Astrocyte (in vitro differentiated cells and primary cell): ENCODE data around the gene PTPRN2. TPM values are rescaled to one million over a fixed set of nuclear protein-coding genes. Genes with fewer than 3 reads are reported as not detected.

Experiments
- DNase-seq: peaks from one replicate; pipeline ENCODE4 v3.0.0-alpha.2; 2010; ENCODE audit warnings: low read depth
- FAIRE-seq: peaks from 2 replicates; lab custom pipeline; 2011; peaks lifted over from hg19 to GRCh38; lab: Jason Lieb, UNC
- H2AFZ ChIP-seq: 2 replicates; pipeline ENCODE4 v1.6.0; 2012; ENCODE audit warnings: low read depth, low read length, inconsistent platforms
- H3K27ac ChIP-seq: 2 replicates; pipeline ENCODE4 v1.5.1; 2011; ENCODE audit warnings: low read depth, low read length, inconsistent platforms
- H3K27me3 ChIP-seq: 2 replicates; pipeline ENCODE4 v1.6.0; 2011; ENCODE audit warnings: low read length, inconsistent platforms; ENCODE audit not compliant: insufficient read depth
- H3K36me3 ChIP-seq: 2 replicates; pipeline ENCODE4 v1.5.1; 2011; ENCODE audit warnings: low read length, inconsistent platforms; ENCODE audit not compliant: insufficient read depth
- H3K4me1 ChIP-seq: 2 replicates; pipeline ENCODE4 v1.5.1; 2011; ENCODE audit warnings: low read length, inconsistent platforms; ENCODE audit not compliant: insufficient read depth
- H3K4me2 ChIP-seq: 2 replicates; pipeline ENCODE4 v1.6.0; 2012; ENCODE audit warnings: low read length, inconsistent platforms
- H3K4me3 ChIP-seq: 2 replicates; pipeline ENCODE4 v1.5.1; 2011; ENCODE audit warnings: low read depth, mild to moderate bottlenecking, low read length, inconsistent platforms; ENCODE audit not compliant: insufficient read depth
- H3K79me2 ChIP-seq: 2 replicates; pipeline ENCODE4 v1.6.0; 2012; ENCODE audit warnings: mild to moderate bottlenecking, low read length, inconsistent platforms; ENCODE audit not compliant: insufficient read depth
- H3K9ac ChIP-seq: 2 replicates; pipeline ENCODE4 v1.6.0; 2012; ENCODE audit warnings: mild to moderate bottlenecking, low read length, inconsistent platforms
- H3K9me3 ChIP-seq: 2 replicates; pipeline ENCODE4 v1.5.1; 2012; ENCODE audit warnings: low read depth, mild to moderate bottlenecking, low read length, inconsistent platforms; ENCODE audit not compliant: insufficient read depth
- H4K20me1 ChIP-seq: 2 replicates; pipeline ENCODE4 v1.6.0; 2012; ENCODE audit warnings: low read length, inconsistent platforms; ENCODE audit not compliant: insufficient read depth
- H3K27ac Mint-ChIP-seq: one replicate; pipeline ENCODE4 v1.8.0; 2021; ENCODE audit warnings: mild to moderate bottlenecking, mixed read lengths; ENCODE audit not compliant: unreplicated experiment
- H3K27me3 Mint-ChIP-seq: one replicate; pipeline ENCODE4 v1.8.0; 2021; ENCODE audit warnings: low read depth, mixed read lengths; ENCODE audit not compliant: unreplicated experiment
- H3K36me3 Mint-ChIP-seq: one replicate; pipeline ENCODE4 v1.8.0; 2021; ENCODE audit warnings: low read depth, mixed read lengths; ENCODE audit not compliant: unreplicated experiment
- H3K4me1 Mint-ChIP-seq: one replicate; pipeline ENCODE4 v1.8.0; 2021; ENCODE audit warnings: low read depth, mixed read lengths; ENCODE audit not compliant: unreplicated experiment
- H3K4me3 Mint-ChIP-seq: one replicate; pipeline ENCODE4 v1.8.0; 2021; ENCODE audit warnings: mild to moderate bottlenecking, moderate library complexity, mixed read lengths; ENCODE audit not compliant: unreplicated experiment
- H3K9me3 Mint-ChIP-seq: one replicate; pipeline ENCODE4 v1.8.0; 2021; ENCODE audit warnings: mild to moderate bottlenecking, mixed read lengths; ENCODE audit not compliant: unreplicated experiment
- EZH2 ChIP-seq: IDR thresholded peaks from 2 replicates; pipeline ENCODE4 v1.6.1; 2012; ENCODE audit warnings: mild to moderate bottlenecking, low read length, inconsistent platforms; ENCODE audit not compliant: insufficient read depth
- total RNA-seq: library from RNA; stranded (reverse); gene quantifications from 2 replicates; pipeline ENCODE4 v1.2.1, GENCODE V29; 2021
- TF ChIP-seq, protein P1 (sequence below): IDR thresholded peaks from 2 replicates; pipeline ENCODE4 v1.5.1; 2011; ENCODE audit warnings: low read depth, mild to moderate bottlenecking, inconsistent platforms, low read length, moderate library complexity; ENCODE audit not compliant: insufficient read depth

Gene PTPRN2
- total RNA-seq, 1 donor from 2014 or later = 0.09 TPM

DNA sequence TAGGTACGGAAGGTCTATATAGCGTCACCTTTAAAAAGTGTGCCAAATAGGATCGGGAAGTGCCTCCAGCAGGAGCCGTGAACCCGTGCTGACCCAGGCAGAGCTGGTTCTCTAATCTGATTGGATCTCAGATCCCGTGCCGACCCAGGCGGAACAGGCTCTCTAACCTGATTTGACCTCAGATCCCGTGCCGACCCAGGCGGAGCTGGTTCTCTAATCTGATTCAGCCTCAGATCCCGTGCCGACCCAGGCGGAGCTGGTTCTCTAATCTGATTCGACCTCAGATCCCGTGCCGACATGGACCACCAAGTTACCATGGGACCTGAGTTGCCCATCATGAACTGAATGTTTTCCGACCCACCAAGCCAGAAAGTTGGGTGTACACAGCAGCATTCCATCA, 463.9 kb downstream of the PTPRN2 start:
- no peak overlapping the region for H3K4me2 ChIP-seq
- H3K79me2 ChIP-seq = no peaks in the 10 kb centered on the region
- H3K4me3 ChIP-seq = no peak overlapping the region
- Mint-ChIP-seq H3K4me3 (no peak overlapping the region), H3K9me3 (peaks cover 27% of the 10 kb centered on the region), H3K4me1 (no peaks in the 10 kb centered on the region), H3K27me3 (no peaks in the 10 kb centered on the region), H3K27ac (no peak overlapping the region), H3K36me3 (no peaks in the 10 kb centered on the region)
- TF ChIP-seq EZH2 = no peak
- TF ChIP-seq, protein P1, sequence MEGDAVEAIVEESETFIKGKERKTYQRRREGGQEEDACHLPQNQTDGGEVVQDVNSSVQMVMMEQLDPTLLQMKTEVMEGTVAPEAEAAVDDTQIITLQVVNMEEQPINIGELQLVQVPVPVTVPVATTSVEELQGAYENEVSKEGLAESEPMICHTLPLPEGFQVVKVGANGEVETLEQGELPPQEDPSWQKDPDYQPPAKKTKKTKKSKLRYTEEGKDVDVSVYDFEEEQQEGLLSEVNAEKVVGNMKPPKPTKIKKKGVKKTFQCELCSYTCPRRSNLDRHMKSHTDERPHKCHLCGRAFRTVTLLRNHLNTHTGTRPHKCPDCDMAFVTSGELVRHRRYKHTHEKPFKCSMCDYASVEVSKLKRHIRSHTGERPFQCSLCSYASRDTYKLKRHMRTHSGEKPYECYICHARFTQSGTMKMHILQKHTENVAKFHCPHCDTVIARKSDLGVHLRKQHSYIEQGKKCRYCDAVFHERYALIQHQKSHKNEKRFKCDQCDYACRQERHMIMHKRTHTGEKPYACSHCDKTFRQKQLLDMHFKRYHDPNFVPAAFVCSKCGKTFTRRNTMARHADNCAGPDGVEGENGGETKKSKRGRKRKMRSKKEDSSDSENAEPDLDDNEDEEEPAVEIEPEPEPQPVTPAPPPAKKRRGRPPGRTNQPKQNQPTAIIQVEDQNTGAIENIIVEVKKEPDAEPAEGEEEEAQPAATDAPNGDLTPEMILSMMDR = no peak
- H3K9ac ChIP-seq = no peak overlapping the region
- H3K27ac ChIP-seq = no peak overlapping the region
- peaks cover 11% of the 10 kb centered on the region for H3K9me3 ChIP-seq
- H4K20me1 ChIP-seq = no peaks in the 10 kb centered on the region
- DNase-seq (no peak), FAIRE-seq (no peak)
- no peak overlapping the region for H2AFZ ChIP-seq
- H3K36me3 ChIP-seq = no peaks in the 10 kb centered on the region
- no peaks in the 10 kb centered on the region for H3K27me3 ChIP-seq
- H3K4me1 ChIP-seq = no peaks in the 10 kb centered on the region

DNA sequence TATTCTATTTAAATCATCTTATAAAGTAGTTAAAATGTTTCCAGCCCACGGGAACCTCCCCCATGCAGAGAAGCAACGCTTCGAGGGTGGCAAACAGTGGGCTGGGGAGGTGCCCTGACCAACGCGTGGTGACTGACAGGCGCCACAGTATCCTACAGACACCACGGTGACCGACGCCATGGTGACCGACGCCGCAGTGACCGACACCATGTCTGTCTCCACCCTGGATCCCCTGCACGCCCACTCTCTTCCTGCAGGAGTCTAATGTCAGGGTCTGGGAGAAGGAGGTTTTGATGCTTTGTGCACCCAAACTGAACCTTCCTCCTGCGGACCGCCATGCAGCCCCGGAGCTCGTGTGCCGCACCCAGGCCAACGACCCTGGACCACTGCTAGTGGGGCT, 464.4 kb downstream of the PTPRN2 start:
- no peaks in the 10 kb centered on the region for H3K27me3 ChIP-seq
- no peaks in the 10 kb centered on the region for H3K36me3 ChIP-seq
- DNase-seq (no peak), FAIRE-seq (no peak)
- H4K20me1 ChIP-seq = no peaks in the 10 kb centered on the region
- H3K4me2 ChIP-seq = no peak overlapping the region
- no peak overlapping the region for H2AFZ ChIP-seq
- no peaks in the 10 kb centered on the region for H3K79me2 ChIP-seq
- no peak overlapping the region for H3K4me3 Mint-ChIP-seq
- no peak overlapping the region for H3K9ac ChIP-seq
- H3K4me1 ChIP-seq = no peaks in the 10 kb centered on the region
- H3K27ac ChIP-seq = no peak overlapping the region
- H3K9me3 Mint-ChIP-seq = peaks cover 27% of the 10 kb centered on the region
- TF ChIP-seq, protein P1 = no peak
- TF ChIP-seq EZH2 = no peak
- peaks cover 10% of the 10 kb centered on the region for H3K9me3 ChIP-seq
- no peaks in the 10 kb centered on the region for H3K36me3 Mint-ChIP-seq
- H3K27ac Mint-ChIP-seq = no peak overlapping the region
- no peak overlapping the region for H3K4me3 ChIP-seq
- no peaks in the 10 kb centered on the region for H3K27me3 Mint-ChIP-seq
- no peaks in the 10 kb centered on the region for H3K4me1 Mint-ChIP-seq

DNA sequence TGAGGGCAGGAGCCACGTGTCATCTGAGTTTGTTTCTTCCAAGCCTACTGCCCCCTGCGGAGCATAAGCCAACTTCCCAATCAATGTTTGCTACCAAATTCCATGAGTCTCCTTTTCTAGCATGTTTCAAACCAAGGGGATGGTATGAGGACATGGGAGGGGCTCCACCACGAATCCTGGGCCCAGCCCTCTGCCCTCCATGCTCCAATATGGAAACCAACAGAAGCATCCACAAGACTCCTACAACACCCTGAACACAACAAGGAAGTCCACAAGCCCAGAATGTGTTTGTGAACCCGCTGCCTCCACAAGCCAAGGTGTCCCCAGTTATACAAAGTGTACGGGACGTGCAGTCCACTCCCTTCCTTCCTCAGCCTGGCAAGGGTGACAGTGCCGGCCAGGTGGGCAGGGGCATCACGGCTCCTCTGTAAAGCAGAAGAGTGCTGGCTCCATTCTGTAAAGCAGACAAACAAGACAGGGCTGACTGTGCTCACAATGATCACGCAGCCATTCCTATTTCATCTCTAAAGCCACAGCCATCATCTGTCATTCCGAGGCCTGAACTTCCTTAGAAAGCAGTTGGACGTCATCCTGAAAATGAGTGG, 466.1 kb downstream of the PTPRN2 start:
- Mint-ChIP-seq H3K4me1 (no peaks in the 10 kb centered on the region), H3K27ac (no peak overlapping the region), H3K4me3 (no peak overlapping the region), H3K27me3 (no peaks in the 10 kb centered on the region), H3K9me3 (peaks cover 23% of the 10 kb centered on the region), H3K36me3 (no peaks in the 10 kb centered on the region)
- H3K9me3 ChIP-seq = peaks cover 10% of the 10 kb centered on the region
- no peak for FAIRE-seq
- H3K36me3 ChIP-seq = no peaks in the 10 kb centered on the region
- no peak overlapping the region for H2AFZ ChIP-seq
- no peaks in the 10 kb centered on the region for H3K79me2 ChIP-seq
- no peak overlapping the region for H3K4me2 ChIP-seq
- no peak overlapping the region for H3K27ac ChIP-seq
- H4K20me1 ChIP-seq = no peaks in the 10 kb centered on the region
- DNase-seq = no peak
- H3K9ac ChIP-seq = no peak overlapping the region
- TF ChIP-seq EZH2 = no peak
- no peaks in the 10 kb centered on the region for H3K27me3 ChIP-seq
- no peak overlapping the region for H3K4me3 ChIP-seq
- no peaks in the 10 kb centered on the region for H3K4me1 ChIP-seq
